Suprapubic skin (tissue), 3 donors: ENCODE data around the gene RBM28.

Experiments used
- EP300 ChIP-seq: sonication (generic); formaldehyde crosslinking; IDR thresholded peaks from one replicate; pipeline ENCODE4 v1.6.1; 2017; ENCODE audit warnings: antibody characterized with exemption
- TF ChIP-seq, protein P1 (sequence below), 2 donors: fragments of 200-600 bp in 1 of 2; fragments of 450-650 bp in 1 of 2; sonication (generic) in 1 of 2; IDR thresholded peaks; one replicate each; pipeline ENCODE4 v1.5.1; 2016 to 2019; ENCODE audit warnings: antibody characterized with exemption in 2 of 2, mild to moderate bottlenecking in 1 of 2, moderate library complexity in 1 of 2

DNA sequence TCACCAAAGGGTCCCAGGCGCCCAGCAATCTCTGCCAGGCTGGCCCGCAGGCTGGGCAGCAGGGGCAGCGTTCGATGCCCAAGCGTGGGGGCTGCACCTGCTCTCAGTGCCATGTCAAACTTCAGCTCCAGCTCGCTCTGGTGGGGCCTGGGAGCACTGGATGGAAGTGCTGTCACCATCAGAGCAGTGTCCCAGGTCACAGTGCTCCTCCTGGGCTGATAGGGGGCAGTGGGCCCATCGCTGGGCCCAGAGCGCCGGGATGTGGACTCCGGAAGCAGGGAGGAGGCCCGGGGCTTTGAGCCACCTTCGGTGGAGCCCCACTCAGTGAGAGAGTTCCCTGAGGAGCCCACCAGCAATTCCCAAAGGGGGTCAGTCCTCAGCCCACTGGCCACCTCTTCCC is 15.6 kb upstream of the RBM28 start:
- TF ChIP-seq, protein P1, sequence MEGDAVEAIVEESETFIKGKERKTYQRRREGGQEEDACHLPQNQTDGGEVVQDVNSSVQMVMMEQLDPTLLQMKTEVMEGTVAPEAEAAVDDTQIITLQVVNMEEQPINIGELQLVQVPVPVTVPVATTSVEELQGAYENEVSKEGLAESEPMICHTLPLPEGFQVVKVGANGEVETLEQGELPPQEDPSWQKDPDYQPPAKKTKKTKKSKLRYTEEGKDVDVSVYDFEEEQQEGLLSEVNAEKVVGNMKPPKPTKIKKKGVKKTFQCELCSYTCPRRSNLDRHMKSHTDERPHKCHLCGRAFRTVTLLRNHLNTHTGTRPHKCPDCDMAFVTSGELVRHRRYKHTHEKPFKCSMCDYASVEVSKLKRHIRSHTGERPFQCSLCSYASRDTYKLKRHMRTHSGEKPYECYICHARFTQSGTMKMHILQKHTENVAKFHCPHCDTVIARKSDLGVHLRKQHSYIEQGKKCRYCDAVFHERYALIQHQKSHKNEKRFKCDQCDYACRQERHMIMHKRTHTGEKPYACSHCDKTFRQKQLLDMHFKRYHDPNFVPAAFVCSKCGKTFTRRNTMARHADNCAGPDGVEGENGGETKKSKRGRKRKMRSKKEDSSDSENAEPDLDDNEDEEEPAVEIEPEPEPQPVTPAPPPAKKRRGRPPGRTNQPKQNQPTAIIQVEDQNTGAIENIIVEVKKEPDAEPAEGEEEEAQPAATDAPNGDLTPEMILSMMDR (IDR thresholded peaks at IDR 0.05), result no peak
- TF ChIP-seq EP300, result no peak
